Mesendoderm (in vitro differentiated cells): Measurements from ENCODE around the gene ANKRD53.

Experiments used
- DNase-seq: peaks from one replicate; pipeline ENCODE4 v3.0.0; 2013
- H2AK5ac ChIP-seq: 2 replicates; pipeline ENCODE4 v1.6.1; 2013; ENCODE audit warnings: low read length, inconsistent platforms
- H2BK120ac ChIP-seq: 2 replicates; pipeline ENCODE4 v1.6.1; 2013; ENCODE audit warnings: low read depth, mild to moderate bottlenecking, low read length, moderate library complexity, mixed read lengths
- H2BK15ac ChIP-seq: replicated peaks from 2 replicates; pipeline ENCODE4 v1.6.1; 2013; ENCODE audit warnings: low read depth, mild to moderate bottlenecking, moderate library complexity
- H2BK5ac ChIP-seq: 2 replicates; pipeline ENCODE4 v1.6.1; 2013; ENCODE audit warnings: low read length, inconsistent platforms
- H3K18ac ChIP-seq: 2 replicates; pipeline ENCODE4 v1.6.1; 2013; ENCODE audit warnings: mild to moderate bottlenecking, low read length, mixed read lengths
- H3K23ac ChIP-seq: one replicate; pipeline ENCODE4 v1.6.1; 2013; ENCODE audit warnings: low read length
- H3K27ac ChIP-seq: 2 replicates; pipeline ENCODE4 v1.5.1; 2013; ENCODE audit warnings: low read depth, mild to moderate bottlenecking, inconsistent platforms, low read length, moderate library complexity
- H3K27me3 ChIP-seq: 2 replicates; pipeline ENCODE4 v1.6.1; 2013; ENCODE audit warnings: low read length, control low read depth, mild to moderate bottlenecking, inconsistent platforms; ENCODE audit not compliant: insufficient read depth, poor library complexity
- H3K36me3 ChIP-seq: 2 replicates; pipeline ENCODE4 v1.6.1; 2013; ENCODE audit warnings: low read length, inconsistent platforms; ENCODE audit not compliant: control insufficient read depth, insufficient read depth
- H3K4ac ChIP-seq: one replicate; pipeline ENCODE4 v1.6.1; 2013; ENCODE audit warnings: low read depth, mild to moderate bottlenecking, low read length, moderate library complexity
- H3K4me1 ChIP-seq: 2 replicates; pipeline ENCODE4 v1.6.1; 2013; ENCODE audit warnings: low read depth, low read length, inconsistent platforms; ENCODE audit not compliant: control insufficient read depth
- H3K4me2 ChIP-seq: 2 replicates; pipeline ENCODE4 v1.6.1; 2013; ENCODE audit warnings: low read length
- H3K4me3 ChIP-seq: 2 replicates; pipeline ENCODE4 v1.5.1; 2013; ENCODE audit warnings: mild to moderate bottlenecking, low read length
- H3K56ac ChIP-seq: one replicate; pipeline ENCODE4 v1.6.1; 2013; ENCODE audit warnings: low read length
- H3K79me1 ChIP-seq: 2 replicates; pipeline ENCODE4 v1.6.1; 2013; ENCODE audit warnings: low read length, inconsistent platforms
- H3K79me2 ChIP-seq: 2 replicates; pipeline ENCODE4 v1.6.1; 2013; ENCODE audit warnings: mild to moderate bottlenecking, low read length; ENCODE audit not compliant: control insufficient read depth, insufficient read depth
- H3K9ac ChIP-seq: 2 replicates; pipeline ENCODE4 v1.6.1; 2013; ENCODE audit warnings: low read length, inconsistent platforms
- H4K5ac ChIP-seq: one replicate; pipeline ENCODE4 v1.6.1; 2013; ENCODE audit warnings: low read length
- H4K8ac ChIP-seq: one replicate; pipeline ENCODE4 v1.6.1; 2013; ENCODE audit warnings: low read depth, mild to moderate bottlenecking, control low read depth, low read length, moderate library complexity
- WGBS: extraction: QIAGEN DNeasy Blood & Tissue Kit; methylation state at CpG from one replicate; pipeline ENCODE4 v1.1.7; 2013; ENCODE audit warnings: low lambda C conversion rate, missing lambda C conversion rate; ENCODE audit not compliant: insufficient coverage; ENCODE audit errors: extremely low coverage; 5-methylcytosine and 5-hydroxymethylcytosine counted together

The ANKRD53 gene

DNA sequence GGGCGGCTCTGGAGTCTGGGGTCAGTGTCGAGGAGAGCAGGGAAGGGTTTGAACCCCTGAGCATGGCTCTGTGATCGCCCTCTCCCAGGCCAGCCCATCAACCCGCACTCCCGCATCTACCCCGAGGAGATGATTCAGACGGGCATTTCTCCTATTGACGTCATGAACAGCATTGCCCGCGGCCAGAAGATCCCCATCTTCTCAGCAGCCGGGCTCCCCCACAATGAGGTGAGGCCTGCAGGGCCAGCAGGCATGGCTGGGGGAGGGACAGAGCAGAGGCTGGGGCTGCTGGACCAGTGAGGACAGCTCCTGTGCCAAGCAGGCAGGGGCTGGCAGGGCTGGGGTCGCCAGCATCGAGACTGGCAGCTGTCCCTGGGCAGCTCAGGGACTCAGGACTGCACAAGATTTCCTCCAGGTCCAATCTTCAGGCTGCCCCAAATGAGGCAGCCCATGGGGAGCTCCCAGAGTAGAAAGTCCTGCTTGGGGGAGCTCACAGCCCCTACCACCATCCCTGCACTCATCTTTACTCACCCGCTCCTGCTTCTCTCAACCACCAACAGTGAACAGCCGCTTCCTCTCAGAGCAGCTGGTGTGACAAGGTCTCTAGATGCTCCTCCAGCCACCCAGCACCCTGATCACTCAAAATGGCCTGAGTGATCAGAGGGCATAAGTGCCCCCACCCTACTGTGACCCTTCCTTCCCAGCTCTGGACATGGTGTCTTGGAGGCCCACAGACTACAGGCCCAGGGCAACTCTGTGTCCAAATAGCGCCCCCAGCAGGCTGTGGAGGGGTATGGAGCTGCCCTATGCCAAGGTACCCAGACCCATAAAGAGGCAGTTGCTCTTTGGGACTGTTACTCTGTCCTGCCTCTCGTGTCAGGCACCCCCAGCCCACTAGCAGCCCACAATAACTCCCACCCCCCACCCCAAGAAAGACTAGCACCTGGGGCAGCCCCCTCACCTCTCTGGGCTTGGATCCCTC lies 18.3 kb upstream of the ANKRD53 start:
- Histone ChIP-seq H3K79me2 (no peaks in the 10 kb centered on the region), H3K4me2 (no peak overlapping the region), H3K27me3 (peaks cover 6% of the 10 kb centered on the region), H4K8ac (no peak overlapping the region), H3K27ac (no peak overlapping the region), H3K9ac (no peak overlapping the region), H3K18ac (no peak overlapping the region), H4K5ac (no peak overlapping the region), H3K23ac (no peak overlapping the region), H3K4me3 (no peak overlapping the region), H3K56ac (no peak overlapping the region), H3K4ac (no peak overlapping the region), H3K79me1 (no peaks in the 10 kb centered on the region), H3K4me1 (no peaks in the 10 kb centered on the region), H3K36me3 (no peaks in the 10 kb centered on the region), H2BK5ac (no peak overlapping the region), H2BK15ac (no peak overlapping the region), H2BK120ac (no peak overlapping the region), H2AK5ac (no peak overlapping the region)
- DNase-seq, result no peak
- no CpG with 5 or more reads among the region's 17 CpGs for WGBS

GRCh38 chr2:70960833-70961647 lies 17.4 kb upstream of the ANKRD53 start:
- Histone ChIP-seq H3K4ac (no peak overlapping the region), H3K4me3 (no peak overlapping the region), H3K56ac (no peak overlapping the region), H2AK5ac (no peak overlapping the region), H2BK120ac (no peak overlapping the region), H3K4me1 (no peaks in the 10 kb centered on the region), H2BK5ac (no peak overlapping the region), H3K27me3 (peaks cover 8% of the 10 kb centered on the region), H4K8ac (no peak overlapping the region), H4K5ac (no peak overlapping the region), H3K9ac (no peak overlapping the region), H3K27ac (no peak overlapping the region), H3K4me2 (no peak overlapping the region), H3K79me2 (no peaks in the 10 kb centered on the region), H3K36me3 (no peaks in the 10 kb centered on the region), H3K79me1 (no peaks in the 10 kb centered on the region), H3K18ac (no peak overlapping the region), H3K23ac (no peak overlapping the region), H2BK15ac (no peak overlapping the region)
- no CpG with 5 or more reads among the region's 14 CpGs for WGBS
- DNase-seq, result peak; percentile 45

- H4K5ac ChIP-seq, result no peak overlapping the region
- H3K79me1 ChIP-seq, result no peaks in the 10 kb centered on the region
- H3K4me1 ChIP-seq, result no peaks in the 10 kb centered on the region
- H3K9ac ChIP-seq, result no peak overlapping the region
- H3K27ac ChIP-seq, result no peak overlapping the region
- no peak overlapping the region for H2BK5ac ChIP-seq
- no peak overlapping the region for H2AK5ac ChIP-seq
- H3K4me2 ChIP-seq, result no peak overlapping the region
- no peak overlapping the region for H3K18ac ChIP-seq
- H4K8ac ChIP-seq, result no peak overlapping the region
- no peak overlapping the region for H3K56ac ChIP-seq
- H2BK120ac ChIP-seq, result no peak overlapping the region
- H2BK15ac ChIP-seq, result no peak overlapping the region
- no peak overlapping the region for H3K23ac ChIP-seq
- DNase-seq, result no peak
- H3K4ac ChIP-seq, result no peak overlapping the region
- peaks cover 8% of the 10 kb centered on the region for H3K27me3 ChIP-seq
- no peaks in the 10 kb centered on the region for H3K79me2 ChIP-seq
- H3K4me3 ChIP-seq, result no peak overlapping the region
- no CpG with 5 or more reads among the region's 4 CpGs for WGBS
- H3K36me3 ChIP-seq, result no peaks in the 10 kb centered on the region
These were observed 16.8 kb upstream of the ANKRD53 start for GRCh38 chr2:70961648-70961994.

GRCh38 chr2:70962211-70962884 lies 16.1 kb upstream of the ANKRD53 start:
- Histone ChIP-seq H3K23ac (no peak overlapping the region), H3K4me1 (no peaks in the 10 kb centered on the region), H4K8ac (no peak overlapping the region), H3K36me3 (no peaks in the 10 kb centered on the region), H3K4ac (no peak overlapping the region), H3K4me2 (no peak overlapping the region), H3K27me3 (peaks cover 8% of the 10 kb centered on the region), H4K5ac (no peak overlapping the region), H2BK15ac (no peak overlapping the region), H2BK5ac (no peak overlapping the region), H3K4me3 (no peak overlapping the region), H3K9ac (no peak overlapping the region), H3K79me1 (no peaks in the 10 kb centered on the region), H2AK5ac (no peak overlapping the region), H3K56ac (no peak overlapping the region), H2BK120ac (no peak overlapping the region), H3K18ac (no peak overlapping the region), H3K27ac (no peak overlapping the region), H3K79me2 (no peaks in the 10 kb centered on the region)
- no CpG with 5 or more reads among the region's 12 CpGs for WGBS
- DNase-seq, result no peak

- DNase-seq, result no peak
- H3K27me3 ChIP-seq, result peaks cover 9% of the 10 kb centered on the region
These were observed 15.2 kb upstream of the ANKRD53 start for GRCh38 chr2:70962885-70963878.

More at GRCh38 chr2:70962885-70963878, 15.2 kb upstream of the ANKRD53 start:
- Histone ChIP-seq H2BK15ac (no peak overlapping the region), H3K23ac (no peak overlapping the region), H3K4me1 (no peaks in the 10 kb centered on the region), H3K4me2 (no peak overlapping the region), H3K79me2 (no peaks in the 10 kb centered on the region), H2BK5ac (no peak overlapping the region), H3K18ac (no peak overlapping the region), H3K4me3 (no peak overlapping the region), H3K4ac (no peak overlapping the region), H2BK120ac (no peak overlapping the region), H4K8ac (no peak overlapping the region), H3K36me3 (no peaks in the 10 kb centered on the region), H3K27ac (no peak overlapping the region), H3K79me1 (no peaks in the 10 kb centered on the region), H3K56ac (no peak overlapping the region), H4K5ac (no peak overlapping the region), H2AK5ac (no peak overlapping the region), H3K9ac (no peak overlapping the region)
- no CpG with 5 or more reads among the region's 18 CpGs for WGBS
